Loucy (cell line): ENCODE data around the gene TMED3.

Source experiments
- H2AFZ ChIP-seq: fragments of 200-600 bp; sonication (generic); 2 replicates; pipeline ENCODE4 v1.6.0; 2016; ENCODE audit warnings: antibody characterized with exemption, mild to moderate bottlenecking, low read length, moderate library complexity
- H3F3A ChIP-seq: fragments of 200-600 bp; 2 replicates; pipeline ENCODE4 v1.6.0; 2016; ENCODE audit warnings: antibody characterized with exemption, low read depth, mild to moderate bottlenecking
- H3K27me3 ChIP-seq: fragments of 200-600 bp; sonication (generic); 2 replicates; pipeline ENCODE4 v1.6.1; 2014; ENCODE audit warnings: low read length, mild to moderate bottlenecking; ENCODE audit not compliant: insufficient read depth, poor library complexity, severe bottlenecking
- H3K36me3 ChIP-seq: fragments of 200-600 bp; sonication (generic); 2 replicates; pipeline ENCODE4 v1.6.1; 2016; ENCODE audit warnings: low read length; ENCODE audit not compliant: insufficient read depth
- H3K4me1 ChIP-seq: fragments of 200-600 bp; sonication (generic); 2 replicates; pipeline ENCODE4 v1.5.1; 2014; ENCODE audit warnings: low read length, mild to moderate bottlenecking; ENCODE audit not compliant: insufficient read depth, poor library complexity, severe bottlenecking
- H3K4me2 ChIP-seq: fragments of 200-600 bp; sonication (generic); 2 replicates; pipeline ENCODE4 v1.6.0; 2014; ENCODE audit warnings: antibody characterized with exemption, low read length, low read depth, mild to moderate bottlenecking; ENCODE audit not compliant: poor library complexity, severe bottlenecking
- H3K4me3 ChIP-seq: fragments of 200-600 bp; sonication (generic); 2 replicates; pipeline ENCODE4 v1.5.1; 2014; ENCODE audit warnings: low read length, mild to moderate bottlenecking, mixed read lengths; ENCODE audit not compliant: poor library complexity, severe bottlenecking
- H3K79me2 ChIP-seq: fragments of 200-600 bp; sonication (generic); 2 replicates; pipeline ENCODE4 v1.6.1; 2014; ENCODE audit warnings: low read length; ENCODE audit not compliant: insufficient read depth
- H3K9ac ChIP-seq: fragments of 200-600 bp; sonication (generic); 2 replicates; pipeline ENCODE4 v1.6.0; 2014; ENCODE audit warnings: mild to moderate bottlenecking, low read depth, low read length, moderate library complexity; ENCODE audit not compliant: poor library complexity, severe bottlenecking
- H3K9me2 ChIP-seq: fragments of 200-600 bp; sonication (generic); replicated peaks from 2 replicates; pipeline ENCODE4 v1.6.1; 2016; ENCODE audit warnings: low read depth, low read length, mixed read lengths
- H3K9me3 ChIP-seq: fragments of 200-600 bp; sonication (generic); 2 replicates; pipeline ENCODE4 v1.6.1; 2014; ENCODE audit warnings: mild to moderate bottlenecking, antibody characterized with exemption, low read length, low read depth; ENCODE audit not compliant: insufficient read depth
- H4K20me1 ChIP-seq: fragments of 200-600 bp; sonication (generic); 2 replicates; pipeline ENCODE4 v1.6.0; 2014; ENCODE audit warnings: antibody characterized with exemption, low read length, mild to moderate bottlenecking; ENCODE audit not compliant: insufficient read depth, poor library complexity, severe bottlenecking
- EZH2phosphoT487 ChIP-seq: fragments of 200-600 bp; IDR thresholded peaks from 2 replicates; pipeline ENCODE4 v1.6.1; 2018; ENCODE audit warnings: antibody characterized with exemption, mild to moderate bottlenecking, moderate library complexity, borderline replicate concordance
- TF ChIP-seq, protein P1 (sequence below): fragments of 200-600 bp; sonication (generic); conservative IDR thresholded peaks from 2 replicates; pipeline ENCODE4 v1.5.1; 2014; ENCODE audit warnings: mild to moderate bottlenecking, antibody characterized with exemption, low read length

TMED3 gene

DNA sequence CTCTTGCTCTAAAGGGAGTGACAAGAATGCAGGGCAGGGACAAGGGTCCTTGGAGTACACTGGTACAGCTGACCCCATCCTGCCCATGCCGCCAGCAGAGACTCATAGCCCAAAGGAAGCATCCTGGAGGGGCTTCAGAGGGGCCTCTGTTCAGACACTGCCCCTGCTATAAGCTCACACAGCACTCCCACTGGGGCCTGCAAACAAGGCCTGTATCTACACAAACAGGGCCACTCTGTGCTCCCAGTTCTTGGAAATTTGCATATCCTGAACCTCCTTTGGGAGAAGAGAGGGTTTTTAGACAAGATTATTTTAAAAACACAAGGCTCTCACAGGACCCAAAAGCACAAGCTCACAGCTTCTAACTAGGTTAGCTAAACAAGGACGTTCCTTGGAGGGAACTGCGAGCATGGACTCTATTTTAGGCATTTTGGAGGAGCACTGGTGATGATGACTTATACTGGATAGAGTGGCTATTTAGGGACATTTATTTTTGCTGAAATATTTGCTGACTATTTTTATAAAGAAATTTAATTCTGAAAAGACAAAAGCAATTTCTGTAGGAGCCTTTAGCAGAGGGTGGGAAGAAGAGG lies 44.8 kb upstream of the TMED3 start:
- H3F3A ChIP-seq, result no peaks in the 10 kb centered on the region
- H3K4me1 ChIP-seq, result no peaks in the 10 kb centered on the region
- H3K36me3 ChIP-seq, result no peaks in the 10 kb centered on the region
- no peak overlapping the region for H2AFZ ChIP-seq
- H4K20me1 ChIP-seq, result no peaks in the 10 kb centered on the region
- H3K27me3 ChIP-seq, result no peaks in the 10 kb centered on the region
- no peak overlapping the region for H3K4me2 ChIP-seq
- H3K79me2 ChIP-seq, result no peaks in the 10 kb centered on the region
- TF ChIP-seq, protein P1, sequence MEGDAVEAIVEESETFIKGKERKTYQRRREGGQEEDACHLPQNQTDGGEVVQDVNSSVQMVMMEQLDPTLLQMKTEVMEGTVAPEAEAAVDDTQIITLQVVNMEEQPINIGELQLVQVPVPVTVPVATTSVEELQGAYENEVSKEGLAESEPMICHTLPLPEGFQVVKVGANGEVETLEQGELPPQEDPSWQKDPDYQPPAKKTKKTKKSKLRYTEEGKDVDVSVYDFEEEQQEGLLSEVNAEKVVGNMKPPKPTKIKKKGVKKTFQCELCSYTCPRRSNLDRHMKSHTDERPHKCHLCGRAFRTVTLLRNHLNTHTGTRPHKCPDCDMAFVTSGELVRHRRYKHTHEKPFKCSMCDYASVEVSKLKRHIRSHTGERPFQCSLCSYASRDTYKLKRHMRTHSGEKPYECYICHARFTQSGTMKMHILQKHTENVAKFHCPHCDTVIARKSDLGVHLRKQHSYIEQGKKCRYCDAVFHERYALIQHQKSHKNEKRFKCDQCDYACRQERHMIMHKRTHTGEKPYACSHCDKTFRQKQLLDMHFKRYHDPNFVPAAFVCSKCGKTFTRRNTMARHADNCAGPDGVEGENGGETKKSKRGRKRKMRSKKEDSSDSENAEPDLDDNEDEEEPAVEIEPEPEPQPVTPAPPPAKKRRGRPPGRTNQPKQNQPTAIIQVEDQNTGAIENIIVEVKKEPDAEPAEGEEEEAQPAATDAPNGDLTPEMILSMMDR, result no peak
- TF ChIP-seq EZH2phosphoT487, result no peak
- H3K9me3 ChIP-seq, result no peaks in the 10 kb centered on the region
- no peak overlapping the region for H3K4me3 ChIP-seq
- H3K9ac ChIP-seq, result no peak overlapping the region
- H3K9me2 ChIP-seq, result no peaks in the 10 kb centered on the region

DNA sequence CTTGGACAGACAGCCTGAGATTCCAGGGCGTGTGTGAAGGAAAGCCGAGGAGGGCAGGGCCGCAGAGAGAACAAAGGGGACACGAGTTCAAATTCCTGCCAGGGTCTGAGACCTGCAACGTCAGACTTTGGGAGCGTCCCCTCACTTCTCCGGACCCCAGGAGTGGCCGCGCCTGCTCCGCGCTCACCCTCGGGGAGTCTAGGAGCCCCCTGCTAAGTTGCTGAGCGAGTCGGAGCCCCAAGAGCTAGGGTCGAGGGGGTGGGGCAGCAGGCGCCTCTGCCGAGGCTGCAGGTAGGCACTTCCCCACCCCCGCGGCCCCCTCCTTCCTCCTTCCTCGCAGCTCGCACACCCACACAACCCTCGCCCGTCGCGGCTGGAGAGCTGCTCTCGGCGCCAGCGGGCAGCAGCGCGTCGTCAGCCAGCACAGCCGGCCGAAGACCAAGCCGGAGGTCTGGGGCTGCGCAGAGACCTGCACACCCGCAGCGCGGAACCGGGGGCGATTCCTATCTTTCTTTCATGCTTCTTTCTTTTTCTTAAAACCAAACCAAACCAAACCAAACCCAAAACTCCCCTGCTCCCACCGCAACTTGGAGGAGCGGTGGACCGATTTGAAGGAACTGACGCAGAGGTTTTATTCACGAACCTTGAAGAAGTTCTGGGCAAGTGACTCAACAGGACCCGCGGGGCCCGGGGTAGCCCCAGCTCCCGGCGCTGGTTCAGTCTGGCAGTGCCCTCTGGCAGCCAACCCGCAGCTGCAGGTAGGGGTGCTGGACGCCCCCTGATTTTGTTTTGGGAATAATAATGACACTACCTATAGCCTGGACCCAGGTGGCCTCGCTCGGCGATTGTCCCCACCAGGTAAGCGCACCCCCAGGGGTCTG lies 28.3 kb upstream of the TMED3 start, which contains the start of gene ANKRD34C:
Gene ANKRD34C, plus strand, starts transcription at position 352 of the 881 bp plus-strand sequence. CDS start 10,563 bp downstream, outside the sequence.
- no peak within 1 kb of the TSS for H2AFZ ChIP-seq
- H3K4me2 ChIP-seq, result no peak within 1 kb of the TSS
- H3F3A ChIP-seq, result no peaks in the 10 kb centered on the region
- no peak within 1 kb of the TSS for H3K9ac ChIP-seq
- no peaks in the 10 kb centered on the region for H3K4me1 ChIP-seq
- no peaks in the 10 kb centered on the region for H3K36me3 ChIP-seq
- H3K27me3 ChIP-seq, result no peaks in the 10 kb centered on the region
- no peaks in the 10 kb centered on the region for H3K79me2 ChIP-seq
- TF ChIP-seq, protein P1, result no peak
- TF ChIP-seq EZH2phosphoT487, result no peak
- H3K9me2 ChIP-seq, result no peaks in the 10 kb centered on the region
- no peaks in the 10 kb centered on the region for H3K9me3 ChIP-seq
- H3K4me3 ChIP-seq, result no peak within 1 kb of the TSS
- no peaks in the 10 kb centered on the region for H4K20me1 ChIP-seq

DNA sequence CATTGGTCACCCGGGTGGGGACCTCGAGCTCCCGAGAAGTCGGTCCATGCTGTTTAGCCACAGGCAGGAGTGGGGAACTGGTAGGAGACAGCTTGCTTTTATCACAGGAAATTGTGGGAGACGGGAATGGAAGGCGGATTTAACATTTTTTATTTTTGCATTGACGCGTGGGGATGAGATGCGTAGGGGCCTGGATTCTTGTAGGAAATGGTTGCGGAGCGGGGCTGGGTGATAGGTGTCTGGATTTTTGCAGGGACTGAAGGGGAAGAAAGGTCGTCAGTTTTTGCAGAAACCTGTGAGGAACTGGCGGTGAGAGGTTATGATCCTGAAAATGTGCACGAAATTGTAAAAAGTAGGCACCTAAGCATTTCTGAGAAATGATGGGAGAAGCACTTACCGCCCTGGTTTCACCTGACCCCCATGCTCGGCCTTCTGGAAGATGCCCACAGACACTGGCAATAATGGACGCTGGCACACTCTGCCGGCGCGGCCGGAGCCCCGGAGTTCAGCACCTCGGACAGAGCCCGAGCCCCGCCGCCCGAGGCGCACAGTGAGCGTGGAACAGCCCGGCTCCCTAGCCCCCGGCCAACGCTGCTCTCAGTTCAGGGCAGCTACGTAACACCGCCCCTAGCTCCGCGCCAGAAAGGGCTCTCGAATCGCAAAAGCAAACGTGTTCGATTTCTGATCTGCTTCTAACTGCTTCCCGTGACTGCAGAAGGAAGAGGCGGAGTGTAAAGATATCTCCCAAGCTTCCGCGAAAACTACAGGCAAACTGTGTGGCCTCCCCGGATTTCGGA lies 27.5 kb upstream of the TMED3 start:
- Histone ChIP-seq H2AFZ (no peak overlapping the region), H3F3A (no peaks in the 10 kb centered on the region), H3K36me3 (no peaks in the 10 kb centered on the region), H3K9me3 (no peaks in the 10 kb centered on the region), H3K4me3 (no peak overlapping the region), H4K20me1 (no peaks in the 10 kb centered on the region), H3K27me3 (no peaks in the 10 kb centered on the region), H3K79me2 (no peaks in the 10 kb centered on the region), H3K4me1 (no peaks in the 10 kb centered on the region), H3K9ac (no peak overlapping the region), H3K9me2 (no peaks in the 10 kb centered on the region), H3K4me2 (no peak overlapping the region)
- TF ChIP-seq, protein P1, result no peak
- TF ChIP-seq EZH2phosphoT487, result no peak
